K562 (cell line): ENCODE measurements around the gene ZNF74. TPM values are rescaled to one million over a fixed set of nuclear protein-coding genes. Genes with fewer than 3 reads are reported as not detected.

Source experiments
- ATAC-seq: fragments of 200-7000 bp; cut with Tn5 transposase; 3 replicates; pipeline ENCODE4 v1.9.1; 2020; ENCODE audit warnings: moderate library complexity
- BruUV-seq: library from RNA; stranded (reverse); fragments of 400-500 nt; replicated peaks from 2 replicates; lab custom pipeline; 2021; lab: Mats Ljungman, UMichigan
- CTCF ChIA-PET: fragments of 300-600 bp; formaldehyde crosslinking; extraction: SDS; loops from one replicate; lab custom pipeline; 2021; ENCODE audit warnings: low intra/inter-chr PET ratio; lab: Yijun Ruan, JAX
- POLR2A ChIA-PET: fragments of 300-600, 350-650 bp; sonication (Branson Sonifier 250); formaldehyde crosslinking; extraction: SDS; loops from one replicate; lab custom pipeline; 2021; ENCODE audit warnings: antibody characterized with exemption, inconsistent platforms; lab: Yijun Ruan, JAX
- DNase-seq, 4 experiments: peaks; one replicate each; pipeline versions ENCODE4 v3.0.0 to v3.0.0-alpha.2; 2011 to 2018; ENCODE audit warnings: low spot score in 3 of 4, mixed read lengths in 3 of 4; ENCODE audit errors: extremely low read depth in 1 of 4
- FAIRE-seq: peaks from 2 replicates; lab custom pipeline; 2011; peaks lifted over from hg19 to GRCh38; lab: Jason Lieb, UNC
- H2AFZ ChIP-seq: 2 replicates; pipeline ENCODE4 v1.6.0; 2011; ENCODE audit warnings: low read depth, low read length, control low read depth, inconsistent platforms
- H3K27ac ChIP-seq: fragments of 200-600 bp; 3 replicates; pipeline ENCODE4 v1.8.0; 2011; ENCODE audit warnings: low read depth, mild to moderate bottlenecking, control low read depth, inconsistent platforms, low read length, moderate library complexity, mixed read lengths; ENCODE audit errors: extremely low read depth
- H3K27me3 ChIP-seq, 2 experiments: fragments of 300-600 bp in 1 of 2; 2 replicates in 1 of 2; 3 replicates in 1 of 2; pipeline versions ENCODE4 v1.6.0 to v1.8.0; 2011; ENCODE audit warnings: inconsistent platforms in 2 of 2, low read length in 2 of 2, mild to moderate bottlenecking in 1 of 2, mixed read lengths in 1 of 2, moderate library complexity in 1 of 2; ENCODE audit not compliant: control insufficient read depth in 2 of 2, insufficient read depth in 2 of 2
- H3K36me3 ChIP-seq: fragments of 300-600 bp; 3 replicates; pipeline ENCODE4 v1.8.0; 2011; ENCODE audit warnings: mild to moderate bottlenecking, low read length, inconsistent platforms; ENCODE audit not compliant: control insufficient read depth, insufficient read depth
- H3K4me1 ChIP-seq, 2 experiments: fragments of 200-600 bp in 1 of 2; replicated peaks in 1 of 2; 2 replicates in 1 of 2; 3 replicates in 1 of 2; pipeline versions ENCODE4 v1.5.1 to v1.8.0; 2011; ENCODE audit warnings: inconsistent platforms in 2 of 2, low read length in 2 of 2, mild to moderate bottlenecking in 1 of 2, mixed read lengths in 1 of 2, moderate library complexity in 1 of 2; ENCODE audit not compliant: control insufficient read depth in 2 of 2, insufficient read depth in 2 of 2
- H3K4me2 ChIP-seq: 2 replicates; pipeline ENCODE4 v1.6.1; 2011; ENCODE audit warnings: low read length, control low read depth, inconsistent platforms, mixed read lengths; ENCODE audit not compliant: insufficient read depth
- H3K4me3 ChIP-seq: fragments of 200-600 bp; sonication (generic), shearing (Covaris generic); 2 replicates; pipeline ENCODE4 v1.5.1; 2016; ENCODE audit warnings: control low read depth, inconsistent platforms
- H3K79me2 ChIP-seq: fragments of 200-600 bp; 3 replicates; pipeline ENCODE4 v1.8.0; 2011; ENCODE audit warnings: low read length, inconsistent platforms; ENCODE audit not compliant: control insufficient read depth, insufficient read depth
- H3K9ac ChIP-seq, 2 experiments: 2 replicates each; pipeline versions ENCODE4 v1.6.0 to v1.6.1; 2011; ENCODE audit warnings: low read depth in 2 of 2, low read length in 2 of 2, control low read depth in 1 of 2, inconsistent platforms in 1 of 2, mild to moderate bottlenecking in 1 of 2, mixed read lengths in 1 of 2; ENCODE audit not compliant: insufficient read depth in 1 of 2
- H3K9me1 ChIP-seq: one replicate; pipeline ENCODE4 v1.6.0; 2011; ENCODE audit warnings: inconsistent platforms, mild to moderate bottlenecking, low read length, moderate library complexity; ENCODE audit not compliant: control insufficient read depth, insufficient read depth
- H3K9me3 ChIP-seq: replicated peaks from 2 replicates; pipeline ENCODE4 v1.5.1; 2011; ENCODE audit warnings: low read depth, low read length, inconsistent platforms; ENCODE audit not compliant: control insufficient read depth, insufficient read depth
- H4K20me1 ChIP-seq: replicated peaks from 2 replicates; pipeline ENCODE4 v1.6.1; 2011; ENCODE audit warnings: low read length, inconsistent platforms, mixed read lengths; ENCODE audit not compliant: control insufficient read depth, insufficient read depth
- GTF2F1 ChIP-seq: IDR thresholded peaks from 2 replicates; pipeline ENCODE4 v1.6.1; 2011; ENCODE audit warnings: low read depth, low read length, improper control_type of control experiment
- HDAC3 ChIP-seq: fragments of 450-650 bp; IDR thresholded peaks from 2 replicates; pipeline ENCODE4 v1.6.1; 2018; ENCODE audit warnings: borderline replicate concordance, mild to moderate bottlenecking, moderate library complexity; ENCODE audit not compliant: partially characterized antibody
- NELFE ChIP-seq: IDR thresholded peaks from 2 replicates; pipeline ENCODE4 v1.6.1; 2011; ENCODE audit warnings: mild to moderate bottlenecking; ENCODE audit not compliant: insufficient read depth, insufficient read length
- SRSF3 ChIP-seq: fragments of 200-400 bp; formaldehyde crosslinking; IDR thresholded peaks from 2 replicates; pipeline ENCODE4 v1.6.1; 2016; ENCODE audit warnings: mild to moderate bottlenecking, low read length, moderate library complexity; ENCODE audit not compliant: insufficient read depth
- WGBS: fragments of 100-300 bp; shearing (Covaris generic); methylation state at CpG from one replicate; pipeline ENCODE4 v1.1.6; 2016; ENCODE audit warnings: low coverage, mixed read lengths; ENCODE audit not compliant: insufficient coverage; ENCODE audit errors: missing lambda C conversion rate; 5-methylcytosine and 5-hydroxymethylcytosine counted together
- in situ Hi-C: fragments of 300-500 bp; cut with MboI; formaldehyde crosslinking; loops from 4 replicates; pipeline ENCODE4 v1.15.0; 2018; ENCODE audit warnings: inconsistent platforms, mixed read lengths
- intact Hi-C: fragments of 100-400 bp; cut with micrococcal nuclease; formaldehyde crosslinking; loops from 2 replicates; pipeline ENCODE4 v1.14.2; 2022
- polyA plus RNA-seq, 8 experiments: library from polyadenylated mRNA; depleted of rRNA in 4 of 8; stranded (reverse) in 5 of 8; unstranded in 3 of 8; fragments of >200 nt; fragmentation: Nextera tagmentation in 2 of 8; fragmentation: Illumina TruSeq in 1 of 8; extraction: Ambion mirVana in 2 of 8; extraction: Trizol in 1 of 8; gene quantifications; 2 replicates each; pipeline versions ENCODE4 v1.2.1 to v1.2.3, GENCODE V29; 2011 to 2014; ENCODE audit warnings: inconsistent platforms in 1 of 8, missing spikeins in 1 of 8
- total RNA-seq, 7 experiments: library from RNA; depleted of rRNA in 6 of 7; stranded (reverse); fragments of >200 nt in 6 of 7; fragmentation: Illumina TruSeq in 2 of 7; extraction: Trizol in 2 of 7; gene quantifications; 2 replicates each; pipeline versions ENCODE4 v1.2.1 to v1.2.3, GENCODE V29; 2011 to 2021; ENCODE audit warnings: low replicate concordance in 1 of 7
- TF ChIP-seq, protein P1 (sequence below): sonication (generic); formaldehyde crosslinking; IDR thresholded peaks from 2 replicates; pipeline ENCODE4 v1.8.1; 2022; ENCODE audit warnings: missing genetic modification reagents
- TF ChIP-seq, protein P2 (sequence below): sonication (generic); formaldehyde crosslinking; IDR thresholded peaks from 2 replicates; pipeline ENCODE4 v1.8.1; 2023; ENCODE audit warnings: mild to moderate bottlenecking, missing genetic modification reagents
- TF ChIP-seq, protein P3 (sequence below): fragments of 250-450 bp; sonication (Bioruptor Pico); IDR thresholded peaks from 2 replicates; pipeline ENCODE4 v1.8.0; 2021; ENCODE audit warnings: borderline replicate concordance, mild to moderate bottlenecking, moderate library complexity; ENCODE audit not compliant: poor library complexity, severe bottlenecking
- TF ChIP-seq, protein P4 (sequence below): fragments of 200-800 bp; sonication (Bioruptor generic); IDR thresholded peaks from 2 replicates; pipeline ENCODE4 v1.6.1; 2017; ENCODE audit warnings: missing genetic modification characterization, missing compliant biosample characterization

The ZNF74 gene
- total and polyA plus RNA-seq, 9 of the 15 experiments (the other 6 are each of a cell fraction or from before 2014, with no cell fraction given), result 2.4 to 53.5 (median 31.5) TPM

DNA sequence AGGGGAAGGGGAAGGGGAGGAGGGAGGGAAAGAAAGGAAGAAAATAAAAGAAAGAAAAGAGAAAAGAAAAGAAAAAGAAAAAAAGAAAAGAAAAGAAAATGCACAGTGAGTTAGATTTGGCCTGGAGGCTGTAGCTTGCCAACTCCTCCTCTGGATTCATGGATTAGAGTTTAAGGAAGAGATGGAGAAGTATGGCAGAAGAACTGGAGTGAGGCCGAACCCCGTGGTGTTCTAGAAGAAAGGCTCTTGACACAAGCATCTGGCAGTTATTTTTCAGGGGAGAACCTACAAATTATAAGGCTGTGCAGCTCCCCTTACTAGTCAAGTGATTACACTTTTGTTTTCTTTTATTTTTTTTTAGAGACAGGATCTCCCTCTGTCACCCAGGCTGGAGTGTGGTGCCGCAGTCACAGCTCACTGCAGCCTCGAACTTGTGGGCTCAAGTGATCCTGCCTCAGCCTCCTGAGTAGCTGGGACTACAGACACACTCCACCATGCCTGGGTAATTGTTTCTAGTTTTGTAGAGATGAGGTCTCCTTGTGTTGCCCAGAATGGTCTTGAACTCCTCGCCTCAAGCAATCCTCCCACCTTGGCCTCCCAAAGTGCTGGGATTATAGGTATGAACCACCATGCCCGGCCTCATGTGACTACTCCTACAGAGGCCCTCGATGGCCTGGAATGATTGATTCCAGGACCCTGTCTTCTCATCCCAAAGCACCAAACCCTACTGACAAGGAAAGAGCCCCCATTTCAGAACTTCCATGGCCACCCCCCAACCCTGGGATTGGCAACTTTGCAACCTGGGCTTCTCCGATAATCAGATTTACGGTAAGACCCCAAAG is 19.5 kb downstream of the ZNF74 start (continued):
- TF ChIP-seq, protein P1, sequence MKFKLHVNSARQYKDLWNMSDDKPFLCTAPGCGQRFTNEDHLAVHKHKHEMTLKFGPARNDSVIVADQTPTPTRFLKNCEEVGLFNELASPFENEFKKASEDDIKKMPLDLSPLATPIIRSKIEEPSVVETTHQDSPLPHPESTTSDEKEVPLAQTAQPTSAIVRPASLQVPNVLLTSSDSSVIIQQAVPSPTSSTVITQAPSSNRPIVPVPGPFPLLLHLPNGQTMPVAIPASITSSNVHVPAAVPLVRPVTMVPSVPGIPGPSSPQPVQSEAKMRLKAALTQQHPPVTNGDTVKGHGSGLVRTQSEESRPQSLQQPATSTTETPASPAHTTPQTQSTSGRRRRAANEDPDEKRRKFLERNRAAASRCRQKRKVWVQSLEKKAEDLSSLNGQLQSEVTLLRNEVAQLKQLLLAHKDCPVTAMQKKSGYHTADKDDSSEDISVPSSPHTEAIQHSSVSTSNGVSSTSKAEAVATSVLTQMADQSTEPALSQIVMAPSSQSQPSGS (CRISPR knock-in tag), result no peak
- no peak for TF ChIP-seq NELFE

DNA sequence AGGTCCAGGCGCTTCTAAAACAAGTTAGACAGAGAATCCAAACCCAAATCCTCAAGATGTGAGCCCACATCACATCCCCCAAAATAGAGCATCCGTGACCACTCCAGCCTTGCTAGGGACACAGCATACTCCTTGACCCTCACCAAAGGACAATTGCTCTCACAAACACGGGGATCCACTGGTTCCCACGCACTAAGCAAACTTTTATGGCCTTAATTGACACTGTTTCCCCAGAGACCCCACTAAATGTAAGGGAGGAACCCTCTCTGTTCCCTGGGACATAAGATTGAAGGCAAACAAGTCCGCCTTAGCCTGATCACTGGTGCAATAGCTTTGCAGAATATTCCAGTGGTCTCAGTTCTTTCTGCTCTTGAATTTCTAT is 20.1 kb downstream of the ZNF74 start:
- Histone ChIP-seq H3K9me3 (no peaks in the 10 kb centered on the region), H3K4me2 (no peak overlapping the region), H3K4me1 (peaks cover 9 to 11% of the 10 kb centered on the region in 2 experiments), H3K27me3 (no peaks in the 10 kb centered on the region), H2AFZ (no peak overlapping the region), H3K9me1 (no peaks in the 10 kb centered on the region), H3K27ac (no peak overlapping the region), H3K36me3 (no peaks in the 10 kb centered on the region), H3K79me2 (no peaks in the 10 kb centered on the region), H3K9ac (no peak overlapping the region), H4K20me1 (no peaks in the 10 kb centered on the region), H3K4me3 (no peak overlapping the region)
- FAIRE-seq (no peak), ATAC-seq (no peak), DNase-seq (no peak)
- POLR2A ChIA-PET, result interaction anchor here (0.6 to 1.1 kb wide), 2 partner anchors 15 to 31 kb away, joined by 3 to 7 read pairs; no protein-coding TSS in a partner anchor
- in situ Hi-C loops, result loop anchor here (25.0 kb wide), 2 partner anchors 273 to 1877 kb away; partner anchors contain the start of gene TMEM191B
- WGBS, result 34% methylated on average over 5 of the region's 5 CpGs
- CTCF ChIA-PET, result no interaction called here
- intact Hi-C loops, result loop anchor here (10.0 kb wide), 2 partner anchors 259 to 261 kb away; partner anchors contain the start of gene CCDC188
- BruUV-seq, result no TSS peak
- TF ChIP-seq GTF2F1, result no peak
- TF ChIP-seq, protein P2, sequence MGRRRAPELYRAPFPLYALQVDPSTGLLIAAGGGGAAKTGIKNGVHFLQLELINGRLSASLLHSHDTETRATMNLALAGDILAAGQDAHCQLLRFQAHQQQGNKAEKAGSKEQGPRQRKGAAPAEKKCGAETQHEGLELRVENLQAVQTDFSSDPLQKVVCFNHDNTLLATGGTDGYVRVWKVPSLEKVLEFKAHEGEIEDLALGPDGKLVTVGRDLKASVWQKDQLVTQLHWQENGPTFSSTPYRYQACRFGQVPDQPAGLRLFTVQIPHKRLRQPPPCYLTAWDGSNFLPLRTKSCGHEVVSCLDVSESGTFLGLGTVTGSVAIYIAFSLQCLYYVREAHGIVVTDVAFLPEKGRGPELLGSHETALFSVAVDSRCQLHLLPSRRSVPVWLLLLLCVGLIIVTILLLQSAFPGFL (CRISPR knock-in tag), result no peak
- no peak for TF ChIP-seq SRSF3
- TF ChIP-seq, protein P3, sequence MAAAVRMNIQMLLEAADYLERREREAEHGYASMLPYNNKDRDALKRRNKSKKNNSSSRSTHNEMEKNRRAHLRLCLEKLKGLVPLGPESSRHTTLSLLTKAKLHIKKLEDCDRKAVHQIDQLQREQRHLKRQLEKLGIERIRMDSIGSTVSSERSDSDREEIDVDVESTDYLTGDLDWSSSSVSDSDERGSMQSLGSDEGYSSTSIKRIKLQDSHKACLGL, result no peak
- TF ChIP-seq, protein P4, sequence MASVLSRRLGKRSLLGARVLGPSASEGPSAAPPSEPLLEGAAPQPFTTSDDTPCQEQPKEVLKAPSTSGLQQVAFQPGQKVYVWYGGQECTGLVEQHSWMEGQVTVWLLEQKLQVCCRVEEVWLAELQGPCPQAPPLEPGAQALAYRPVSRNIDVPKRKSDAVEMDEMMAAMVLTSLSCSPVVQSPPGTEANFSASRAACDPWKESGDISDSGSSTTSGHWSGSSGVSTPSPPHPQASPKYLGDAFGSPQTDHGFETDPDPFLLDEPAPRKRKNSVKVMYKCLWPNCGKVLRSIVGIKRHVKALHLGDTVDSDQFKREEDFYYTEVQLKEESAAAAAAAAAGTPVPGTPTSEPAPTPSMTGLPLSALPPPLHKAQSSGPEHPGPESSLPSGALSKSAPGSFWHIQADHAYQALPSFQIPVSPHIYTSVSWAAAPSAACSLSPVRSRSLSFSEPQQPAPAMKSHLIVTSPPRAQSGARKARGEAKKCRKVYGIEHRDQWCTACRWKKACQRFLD, result no peak
- no peak for TF ChIP-seq HDAC3
